ENCODE data around the gene DTX3. TPM values are rescaled to one million over a fixed set of nuclear protein-coding genes. Genes with fewer than 3 reads are reported as not detected.
"Not testable (repeated sequence)": the region's sequence is repeated elsewhere in the genome, so short reads cannot be mapped to it uniquely, and the experiment has no call there.

Gene DTX3
- total RNA-seq, 1 donor from 2014 or later: 7.2 TPM

- DNase-seq (ENCODE audit: low spot score): peak; percentile 86
Observed at GRCh38 chr12:57631566-57632072, 27.0 kb downstream of the DTX3 start.

GRCh38 chr12:57632073-57632957 lies 27.7 kb downstream of the DTX3 start:
- peak; percentile 88 for DNase-seq (ENCODE audit: low spot score)

GRCh38 chr12:57632958-57633840 lies 28.6 kb downstream of the DTX3 start, which contains the start of gene B4GALNT1:
TSS of gene B4GALNT1 (minus strand) at chr12:57633201. CDS start at chr12:57632132, 1,069 bp downstream.
- peak; percentile 93 for DNase-seq (ENCODE audit: low spot score)

GRCh38 chr12:57636731-57637130 lies 32.1 kb downstream of the DTX3 start:
- DNase-seq (ENCODE audit: low spot score): not testable (repeated sequence)

GRCh38 chr12:57637364-57637763 lies 32.7 kb downstream of the DTX3 start:
- no peak for DNase-seq (ENCODE audit: low spot score)

GRCh38 chr12:57638096-57638495 lies 33.5 kb downstream of the DTX3 start:
- no peak for DNase-seq (ENCODE audit: low spot score)

GRCh38 chr12:57640175-57641042 lies 35.8 kb downstream of the DTX3 start:
- no peak for DNase-seq (ENCODE audit: low spot score)

- DNase-seq (ENCODE audit: low spot score): no peak
Observed at GRCh38 chr12:57641699-57642442, 37.2 kb downstream of the DTX3 start.

- DNase-seq (ENCODE audit: low spot score): not testable (repeated sequence)
Observed at GRCh38 chr12:57645990-57646658, 41.5 kb downstream of the DTX3 start.

- DNase-seq (ENCODE audit: low spot score): not testable (repeated sequence)
Observed at GRCh38 chr12:57646659-57647049, 42.0 kb downstream of the DTX3 start.

GRCh38 chr12:57654042-57654441 lies 49.4 kb downstream of the DTX3 start:
- DNase-seq (ENCODE audit: low spot score): no peak

- no peak for DNase-seq (ENCODE audit: low spot score)
Observed at GRCh38 chr12:57655541-57656240, 51.1 kb downstream of the DTX3 start.

GRCh38 chr12:57656408-57656807 lies 51.8 kb downstream of the DTX3 start:
- DNase-seq (ENCODE audit: low spot score): not testable (repeated sequence)

- no peak for DNase-seq (ENCODE audit: low spot score)
Observed at GRCh38 chr12:57657744-57658143, 53.1 kb downstream of the DTX3 start.

GRCh38 chr12:57658890-57659289 lies 54.3 kb downstream of the DTX3 start:
- no peak for DNase-seq (ENCODE audit: low spot score)

Measured in mesenteric fat pad (tissue), 1 donor.